ENCODE measurements around the gene OR51B4.

The OR51B4 gene

GRCh38 chr11:5293028-5293427 is 8.7 kb downstream of the OR51B4 start:
- DNase-seq = no peak

- peak; percentile 7 for DNase-seq
Observed at GRCh38 chr11:5291207-5291838, 10.4 kb downstream of the OR51B4 start.

DNA sequence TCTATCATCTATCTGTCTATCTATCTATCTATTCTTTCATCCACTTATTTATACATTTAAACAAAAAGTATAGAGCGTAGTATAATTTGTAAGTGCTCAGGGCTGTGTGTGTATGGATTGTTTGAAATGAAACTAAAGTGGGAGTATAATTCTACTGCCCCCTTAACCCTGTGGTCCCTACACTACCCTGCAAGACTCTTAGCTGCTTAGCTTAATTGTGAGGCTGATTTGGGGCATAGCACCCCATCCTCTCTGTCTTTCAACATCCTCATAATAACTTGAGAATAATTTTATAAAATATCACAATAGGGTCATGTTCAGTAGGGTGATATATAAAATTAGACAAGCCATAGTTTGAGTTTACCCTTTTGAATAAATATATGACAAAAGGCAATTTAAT is 11.6 kb downstream of the OR51B4 start:
- DNase-seq = no peak

DNA sequence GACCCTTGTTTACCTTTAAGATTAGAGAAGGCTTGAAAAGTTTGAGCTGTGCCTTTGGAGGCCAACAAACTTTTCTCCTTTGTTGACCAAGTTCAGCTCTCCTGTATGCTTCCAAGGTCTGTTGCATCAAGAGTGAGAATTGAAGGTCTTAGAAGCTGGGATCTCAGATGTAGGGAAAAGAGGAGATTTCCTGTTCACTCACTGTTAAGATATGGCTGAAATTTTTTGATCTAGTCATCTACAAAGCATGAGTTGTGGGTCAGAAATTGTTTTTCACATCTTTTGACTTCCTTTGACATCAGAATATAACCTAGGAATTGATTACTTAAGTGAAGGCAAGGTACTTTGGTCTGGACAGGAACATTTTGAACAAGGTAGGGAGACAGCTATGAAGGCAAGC is 12.1 kb downstream of the OR51B4 start:
- no peak for DNase-seq

DNA sequence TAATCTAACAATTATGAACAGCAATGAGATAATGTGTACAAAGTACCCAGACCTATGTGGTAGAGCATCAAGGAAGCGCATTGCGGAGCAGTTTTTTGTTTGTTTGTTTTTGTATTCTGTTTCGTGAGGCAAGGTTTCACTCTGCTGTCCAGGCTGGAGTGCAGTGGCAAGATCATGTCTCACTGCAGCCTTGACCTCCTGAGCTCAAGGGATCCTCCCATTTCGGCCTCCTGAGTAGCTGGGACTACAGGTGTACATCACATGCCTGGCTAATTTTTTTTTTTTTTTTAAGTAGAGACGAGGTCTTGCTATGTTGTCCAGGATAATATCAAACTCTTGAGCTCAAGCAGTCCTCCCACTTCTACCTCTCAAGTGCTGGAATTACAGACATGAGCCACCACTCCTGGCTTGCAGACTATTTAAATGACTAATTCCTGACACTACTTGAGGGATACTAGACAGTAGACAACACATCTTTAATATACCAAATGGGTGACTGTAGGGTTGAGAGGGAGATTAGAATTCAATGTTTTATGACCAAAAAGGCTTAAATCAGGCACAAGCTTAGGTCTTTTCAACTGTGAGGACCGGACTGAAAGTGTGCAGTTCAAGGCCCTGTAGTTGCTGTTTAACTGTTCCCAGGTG is 12.7 kb downstream of the OR51B4 start:
- DNase-seq = no peak

DNA sequence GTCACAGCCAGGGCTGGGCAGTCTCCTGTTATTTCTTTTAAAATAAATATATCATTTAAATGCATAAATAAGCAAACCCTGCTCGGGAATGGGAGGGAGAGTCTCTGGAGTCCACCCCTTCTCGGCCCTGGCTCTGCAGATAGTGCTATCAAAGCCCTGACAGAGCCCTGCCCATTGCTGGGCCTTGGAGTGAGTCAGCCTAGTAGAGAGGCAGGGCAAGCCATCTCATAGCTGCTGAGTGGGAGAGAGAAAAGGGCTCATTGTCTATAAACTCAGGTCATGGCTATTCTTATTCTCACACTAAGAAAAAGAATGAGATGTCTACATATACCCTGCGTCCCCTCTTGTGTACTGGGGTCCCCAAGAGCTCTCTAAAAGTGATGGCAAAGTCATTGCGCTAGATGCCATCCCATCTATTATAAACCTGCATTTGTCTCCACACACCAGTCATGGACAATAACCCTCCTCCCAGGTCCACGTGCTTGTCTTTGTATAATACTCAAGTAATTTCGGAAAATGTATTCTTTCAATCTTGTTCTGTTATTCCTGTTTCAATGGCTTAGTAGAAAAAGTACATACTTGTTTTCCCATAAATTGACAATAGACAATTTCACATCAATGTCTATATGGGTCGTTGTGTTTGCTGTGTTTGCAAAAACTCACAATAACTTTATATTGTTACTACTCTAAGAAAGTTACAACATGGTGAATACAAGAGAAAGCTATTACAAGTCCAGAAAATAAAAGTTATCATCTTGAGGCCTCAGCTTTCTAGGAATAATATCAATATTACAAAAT is 13.4 kb downstream of the OR51B4 start:
- DNase-seq = no peak

GRCh38 chr11:5286901-5287300 is 14.8 kb downstream of the OR51B4 start:
- no peak for DNase-seq

GRCh38 chr11:5286351-5286750 is 15.4 kb downstream of the OR51B4 start:
- no peak for DNase-seq

DNA sequence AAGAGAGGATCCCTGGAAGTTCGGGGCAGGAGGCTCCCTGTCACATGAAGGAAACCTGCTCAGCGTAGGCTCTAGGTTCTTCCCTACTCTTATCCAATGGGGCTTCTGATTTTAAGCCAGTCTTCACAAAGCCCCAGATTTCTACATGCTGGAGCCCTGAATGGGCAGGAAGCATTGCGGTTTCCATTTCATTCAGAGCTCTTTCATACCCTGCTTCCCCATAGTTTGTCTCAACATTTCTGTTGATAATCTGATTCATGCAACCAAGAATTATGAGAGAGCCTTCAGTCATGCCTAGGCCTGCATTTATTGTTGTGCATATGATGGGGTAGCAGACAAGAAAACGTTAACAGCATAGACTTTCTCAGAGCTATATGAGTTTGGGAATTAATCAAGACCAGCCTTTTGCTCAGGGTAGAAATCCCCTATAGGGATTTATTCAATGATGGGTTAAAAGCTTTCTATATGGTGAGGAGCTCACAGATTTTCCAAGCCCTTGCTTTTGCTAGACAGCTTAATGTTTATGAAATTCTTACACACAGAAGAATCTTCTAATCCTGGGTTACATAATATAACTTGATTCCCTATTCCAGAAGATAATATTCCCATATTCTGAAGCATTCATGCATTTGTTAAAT is 15.9 kb downstream of the OR51B4 start:
- DNase-seq = no peak

DNA sequence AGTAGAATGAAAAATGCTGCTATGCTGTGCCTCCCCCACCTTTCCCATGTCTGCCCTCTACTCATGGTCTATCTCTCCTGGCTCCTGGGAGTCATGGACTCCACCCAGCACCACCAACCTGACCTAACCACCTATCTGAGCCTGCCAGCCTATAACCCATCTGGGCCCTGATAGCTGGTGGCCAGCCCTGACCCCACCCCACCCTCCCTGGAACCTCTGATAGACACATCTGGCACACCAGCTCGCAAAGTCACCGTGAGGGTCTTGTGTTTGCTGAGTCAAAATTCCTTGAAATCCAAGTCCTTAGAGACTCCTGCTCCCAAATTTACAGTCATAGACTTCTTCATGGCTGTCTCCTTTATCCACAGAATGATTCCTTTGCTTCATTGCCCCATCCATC is 17.1 kb downstream of the OR51B4 start:
- DNase-seq = no peak

- DNase-seq = no peak
Observed at GRCh38 chr11:5283882-5284281, 17.9 kb downstream of the OR51B4 start.

- no peak for DNase-seq
Observed at GRCh38 chr11:5283086-5283485, 18.7 kb downstream of the OR51B4 start.

DNA sequence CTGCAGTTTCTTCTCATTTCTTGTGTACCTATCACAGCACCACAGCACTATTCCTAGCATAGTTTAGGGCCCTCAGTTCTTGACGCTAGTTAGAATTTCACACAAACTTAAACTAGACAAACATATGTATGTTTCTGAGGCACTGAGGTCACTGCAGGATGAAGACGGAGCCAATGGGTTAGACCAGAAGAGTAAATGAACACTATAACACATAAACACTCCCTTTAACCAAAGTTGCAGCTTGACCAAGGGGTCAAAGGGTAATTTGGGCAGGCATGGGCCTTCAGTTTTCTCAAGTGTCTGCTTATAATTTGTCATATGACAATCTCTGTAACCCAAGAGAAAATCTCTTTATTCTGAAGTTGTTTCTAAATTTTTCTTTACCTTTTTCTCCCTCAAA is 19.1 kb downstream of the OR51B4 start:
- DNase-seq = no peak

DNA sequence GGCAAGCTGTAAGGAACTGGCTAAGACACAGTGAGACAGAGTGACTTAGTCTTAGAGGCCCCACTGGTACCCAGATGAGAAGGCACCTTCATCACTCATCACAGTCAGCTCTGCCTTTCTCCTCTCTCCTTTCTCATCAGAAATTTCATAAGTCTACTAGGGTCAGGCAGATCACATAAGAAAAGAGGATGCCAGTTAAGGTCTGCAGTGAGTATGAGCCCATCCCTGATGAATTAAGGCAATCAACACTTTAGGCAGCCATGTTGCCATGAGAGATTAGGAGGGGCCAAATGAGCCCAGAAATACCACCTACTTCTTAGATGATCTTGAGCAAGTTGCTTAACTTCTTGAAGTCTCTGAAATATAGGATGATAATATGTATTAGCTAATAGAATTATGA is 20.1 kb downstream of the OR51B4 start:
- no peak for DNase-seq

- DNase-seq = peak; percentile 86
Observed at GRCh38 chr11:5280582-5281102, 21.1 kb downstream of the OR51B4 start.

GRCh38 chr11:5279471-5280090 is 22.2 kb downstream of the OR51B4 start:
- no peak for DNase-seq

- DNase-seq = no peak
Observed at GRCh38 chr11:5277807-5278382, 23.9 kb downstream of the OR51B4 start.

- DNase-seq = no peak
Observed at GRCh38 chr11:5276697-5277096, 25.0 kb downstream of the OR51B4 start.

DNA sequence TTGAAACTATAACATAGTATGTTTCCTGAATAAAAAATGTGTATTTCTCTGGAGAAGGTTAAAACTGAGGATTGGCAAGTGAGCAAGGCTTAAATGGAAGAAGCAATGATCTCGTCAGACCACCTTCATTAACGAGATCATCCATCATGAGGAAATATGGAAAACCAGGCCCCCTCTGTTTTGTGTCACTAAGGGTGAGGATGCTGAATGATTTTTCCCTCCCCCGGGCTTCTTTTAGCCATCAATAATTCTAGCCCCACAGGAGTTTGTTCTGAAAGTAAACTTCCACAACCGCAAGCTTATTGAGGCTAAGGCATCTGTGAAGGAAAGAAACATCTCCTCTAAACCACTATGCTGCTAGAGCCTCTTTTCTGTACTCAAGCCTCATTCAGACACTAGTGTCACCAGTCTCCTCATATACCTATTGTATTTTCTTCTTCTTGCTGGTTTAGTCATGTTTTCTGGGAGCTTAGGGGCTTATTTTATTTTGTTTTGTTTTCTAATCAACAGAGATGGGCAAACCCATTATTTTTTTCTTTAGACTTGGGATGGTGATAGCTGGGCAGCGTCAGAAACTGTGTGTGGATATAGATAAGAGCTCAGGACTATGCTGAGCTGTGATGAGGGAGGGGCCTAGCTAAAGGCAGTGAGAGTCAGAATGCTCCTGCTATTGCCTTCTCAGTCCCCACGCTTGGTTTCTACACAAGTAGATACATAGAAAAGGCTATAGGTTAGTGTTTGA is 26.2 kb downstream of the OR51B4 start:
- no peak for DNase-seq

- DNase-seq = no peak
Observed at GRCh38 chr11:5274395-5274794, 27.4 kb downstream of the OR51B4 start.

- no peak for DNase-seq
Observed at GRCh38 chr11:5272395-5273017, 29.2 kb downstream of the OR51B4 start.
